NCI-H128 (cell line): ENCODE data around the gene GALNT16.
"Not testable (repeated sequence)": the region's sequence is repeated elsewhere in the genome, so short reads cannot be mapped to it uniquely, and the experiment has no call there.

ENCODE experiments used
- DNase-seq: peaks from one replicate; lab custom pipeline; 2025; ENCODE audit not compliant: unreplicated experiment; lab: John Stamatoyannopoulos, UW

GALNT16 gene

GRCh38 chr14:69259527-69260189 is at the start of gene GALNT16:
Gene GALNT16 (plus strand): TSS chr14:69260158. CDS start chr14:69260291, 133 bp downstream.
- DNase-seq = no peak

- DNase-seq = no peak
Observed at GRCh38 chr14:69214393-69214792, 45.6 kb upstream of the GALNT16 start.

GRCh38 chr14:69217663-69218062 is 42.3 kb upstream of the GALNT16 start:
- DNase-seq = not testable (repeated sequence)

DNA sequence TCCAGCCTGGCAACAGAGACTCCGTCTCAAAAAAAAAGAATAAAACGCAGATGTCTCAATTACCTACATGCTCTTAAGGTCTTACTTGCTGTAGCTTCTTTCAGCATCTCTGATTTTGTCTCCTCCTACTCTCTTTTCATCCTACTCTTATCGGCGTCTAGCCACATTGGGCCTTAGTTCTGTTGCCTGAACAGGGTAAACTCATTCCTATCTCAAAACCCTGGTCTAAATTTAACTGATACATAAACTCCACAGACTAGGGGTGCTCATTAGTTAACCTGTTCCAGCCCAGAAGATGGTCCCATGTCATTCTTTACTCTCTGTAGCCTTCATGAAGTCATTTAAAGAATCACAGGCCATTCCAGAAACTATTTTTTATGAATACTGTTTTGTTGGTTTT is 35.0 kb upstream of the GALNT16 start:
- no peak for DNase-seq

- DNase-seq = no peak
Observed at GRCh38 chr14:69226178-69226577, 33.8 kb upstream of the GALNT16 start.

DNA sequence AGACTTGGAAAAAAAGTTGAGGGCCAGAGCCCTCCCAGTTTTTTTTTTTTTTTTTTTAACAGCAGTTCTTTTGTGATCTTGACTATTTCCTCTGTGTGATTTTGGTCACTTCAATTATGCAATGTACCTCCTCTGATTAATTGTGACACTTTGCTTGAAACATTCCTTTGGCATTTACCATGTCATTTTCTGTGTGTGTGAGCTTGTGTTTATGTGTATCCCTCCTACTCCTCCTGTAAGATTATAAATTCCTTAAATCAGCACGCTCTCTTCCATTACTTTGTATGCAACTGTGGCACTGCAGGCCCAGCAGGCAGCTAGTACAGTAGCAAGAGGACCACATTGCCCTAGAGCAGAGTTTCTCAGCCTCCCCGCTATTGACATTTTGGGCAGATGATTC is 33.2 kb upstream of the GALNT16 start:
- no peak for DNase-seq

- DNase-seq = no peak
Observed at GRCh38 chr14:69231486-69231885, 28.5 kb upstream of the GALNT16 start.

GRCh38 chr14:69232388-69232787 is 27.6 kb upstream of the GALNT16 start:
- no peak for DNase-seq

DNA sequence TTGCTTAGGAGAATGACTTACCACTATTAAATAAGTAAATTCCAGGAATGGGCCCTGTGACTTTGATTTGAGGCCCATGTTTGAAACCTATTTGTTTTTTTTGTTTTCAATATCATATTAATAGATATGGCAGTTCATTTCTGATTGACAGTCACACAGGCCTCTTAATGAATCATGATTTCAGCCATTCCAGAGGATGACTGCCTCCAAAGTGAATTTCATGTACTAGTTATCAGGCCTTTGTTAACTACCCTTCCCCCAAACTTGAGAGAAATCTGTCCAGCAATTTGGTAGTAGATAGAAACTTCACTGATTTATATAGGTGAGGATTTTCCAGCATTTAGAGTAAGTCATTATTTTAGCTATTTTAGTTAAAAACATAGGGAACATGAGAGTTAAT is 25.9 kb upstream of the GALNT16 start:
- no peak for DNase-seq

DNA sequence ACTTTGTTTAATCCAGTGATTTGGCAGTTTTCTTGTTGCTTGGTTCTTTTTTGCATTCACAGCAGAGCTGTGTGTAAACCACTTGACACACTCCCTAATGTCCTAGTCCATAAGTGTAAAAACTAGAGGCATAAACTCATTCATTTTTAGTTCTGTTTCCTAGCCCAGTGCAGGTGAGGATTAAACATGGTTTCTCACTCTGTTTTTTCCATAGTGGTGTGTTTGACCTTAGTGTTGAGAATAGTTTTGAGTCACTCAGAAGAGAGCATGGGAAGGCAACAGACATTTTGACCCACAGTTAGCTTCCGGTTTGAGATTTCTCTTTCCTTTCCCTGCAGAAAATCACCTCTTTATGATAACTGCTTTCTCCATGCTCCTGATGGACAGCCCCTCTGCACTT is 24.2 kb upstream of the GALNT16 start:
- no peak for DNase-seq

GRCh38 chr14:69237142-69237541 is 22.8 kb upstream of the GALNT16 start:
- no peak for DNase-seq

DNA sequence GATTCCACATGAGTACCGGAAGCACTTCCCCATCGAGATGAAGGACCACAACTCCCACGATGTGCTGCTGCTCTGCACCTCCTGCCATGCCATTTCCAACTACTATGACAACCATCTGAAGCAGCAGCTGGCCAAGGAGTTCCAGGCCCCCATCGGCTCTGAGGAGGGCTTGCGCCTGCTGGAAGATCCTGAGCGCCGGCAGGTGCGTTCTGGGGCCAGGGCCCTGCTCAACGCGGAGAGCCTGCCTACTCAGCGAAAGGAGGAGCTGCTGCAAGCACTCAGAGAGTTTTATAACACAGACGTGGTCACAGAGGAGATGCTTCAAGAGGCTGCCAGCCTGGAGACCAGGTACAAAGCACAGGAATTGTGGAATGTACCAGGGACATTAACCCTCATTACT is 22.4 kb upstream of the GALNT16 start:
- DNase-seq = no peak

- DNase-seq = no peak
Observed at GRCh38 chr14:69238883-69239282, 21.1 kb upstream of the GALNT16 start.

DNA sequence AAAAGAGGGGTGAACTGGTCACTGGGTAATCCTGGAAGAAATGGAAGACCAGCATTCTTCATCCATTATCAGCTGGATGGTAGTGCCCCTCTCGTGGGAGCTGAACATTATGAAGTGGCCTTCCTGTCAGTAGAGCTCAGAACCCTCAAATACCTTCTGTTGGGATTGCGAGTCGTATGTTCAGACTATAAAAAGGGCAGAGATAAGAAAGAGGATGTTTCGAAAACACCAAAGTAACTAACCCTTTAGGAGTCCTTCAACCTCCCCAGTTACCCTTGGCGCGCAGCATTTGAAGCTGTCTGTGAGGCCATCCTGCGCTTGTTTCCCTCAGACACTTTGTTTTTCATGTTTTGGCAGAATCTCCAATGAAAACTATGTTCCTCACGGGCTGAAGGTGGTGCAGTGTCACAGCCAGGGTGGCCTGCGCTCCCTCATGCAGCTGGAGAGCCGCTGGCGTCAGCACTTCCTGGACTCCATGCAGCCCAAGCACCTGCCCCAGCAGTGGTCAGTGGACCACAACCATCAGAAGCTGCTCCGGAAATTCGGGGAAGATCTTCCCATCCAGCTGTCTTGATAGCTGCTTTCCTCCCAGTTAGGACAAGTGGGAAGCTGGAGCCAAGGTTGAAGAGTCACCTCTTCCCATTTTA is 19.3 kb upstream of the GALNT16 start:
- DNase-seq = no peak

- no peak for DNase-seq
Observed at GRCh38 chr14:69241577-69241976, 18.4 kb upstream of the GALNT16 start.

GRCh38 chr14:69242311-69243224 is 17.4 kb upstream of the GALNT16 start:
- DNase-seq = no peak

- no peak for DNase-seq
Observed at GRCh38 chr14:69244946-69245345, 15.0 kb upstream of the GALNT16 start.

DNA sequence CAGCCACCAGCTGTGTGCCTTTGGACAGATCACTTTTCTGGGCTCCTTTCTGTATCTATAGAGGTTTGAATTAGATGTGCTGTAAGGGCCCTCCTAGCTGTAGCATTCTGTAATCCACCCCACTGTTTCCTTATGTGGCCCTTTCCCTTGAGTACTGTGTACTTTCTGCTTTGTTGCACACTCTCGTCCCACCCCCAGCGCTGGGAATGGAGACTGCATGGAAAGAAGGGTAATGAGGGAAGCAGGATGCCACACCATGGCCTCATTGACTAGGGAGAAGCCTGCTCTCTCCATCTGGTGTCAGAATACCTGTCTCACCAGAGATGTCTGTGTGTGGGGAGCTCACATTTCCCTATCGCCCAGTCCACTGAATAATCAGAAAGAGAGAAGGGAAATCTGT is 13.6 kb upstream of the GALNT16 start:
- DNase-seq = no peak

DNA sequence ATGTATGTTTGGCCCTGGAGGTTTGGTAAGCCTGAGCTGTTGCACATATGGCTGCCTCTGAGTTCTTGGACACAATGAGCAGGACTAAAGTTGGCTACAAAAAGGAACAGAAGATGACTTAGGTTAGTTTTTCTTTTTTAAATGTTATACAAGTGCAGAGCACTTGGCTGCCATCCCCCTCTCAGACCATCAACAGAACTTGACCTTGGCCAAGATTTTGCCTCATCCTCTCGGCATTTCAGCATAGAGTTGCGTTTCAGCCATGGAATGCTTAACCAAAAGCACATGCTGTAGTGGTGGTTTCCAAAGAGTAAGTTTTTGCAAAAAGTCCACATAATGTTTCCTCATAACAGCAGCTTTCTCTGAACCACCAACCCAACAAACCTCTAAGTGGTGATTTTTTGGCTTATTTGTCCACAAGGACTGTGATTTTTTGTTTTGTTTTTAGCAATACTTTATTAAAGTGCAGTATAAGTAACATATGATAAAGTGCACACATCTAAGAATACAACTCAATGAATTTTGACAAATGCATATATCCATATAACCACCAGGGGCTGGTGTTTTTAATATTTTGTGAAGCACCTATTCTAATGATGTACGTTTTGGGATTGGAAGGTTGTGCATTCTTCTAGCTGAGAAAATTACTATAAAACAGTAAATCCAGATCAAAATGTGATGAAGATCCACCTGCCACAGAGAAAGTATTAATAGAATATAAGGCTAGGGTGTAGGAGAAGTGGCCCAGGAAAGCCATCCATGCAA is 12.1 kb upstream of the GALNT16 start:
- DNase-seq = no peak

GRCh38 chr14:69249603-69250002 is 10.4 kb upstream of the GALNT16 start:
- DNase-seq = no peak

GRCh38 chr14:69252851-69253250 is 7.1 kb upstream of the GALNT16 start:
- DNase-seq = no peak
